WI38 (cell line): ENCODE results near the gene SCGB3A2.

Experiments
- H3K4me3 ChIP-seq: 2 replicates; pipeline ENCODE4 v1.5.1; 2011; ENCODE audit warnings: low read depth, mild to moderate bottlenecking, control low read depth, low read length
- TF ChIP-seq, protein P1 (sequence below): IDR thresholded peaks from 2 replicates; pipeline ENCODE4 v1.5.1; 2012; ENCODE audit warnings: low read depth, mild to moderate bottlenecking, control low read depth, low read length

SCGB3A2 gene

DNA sequence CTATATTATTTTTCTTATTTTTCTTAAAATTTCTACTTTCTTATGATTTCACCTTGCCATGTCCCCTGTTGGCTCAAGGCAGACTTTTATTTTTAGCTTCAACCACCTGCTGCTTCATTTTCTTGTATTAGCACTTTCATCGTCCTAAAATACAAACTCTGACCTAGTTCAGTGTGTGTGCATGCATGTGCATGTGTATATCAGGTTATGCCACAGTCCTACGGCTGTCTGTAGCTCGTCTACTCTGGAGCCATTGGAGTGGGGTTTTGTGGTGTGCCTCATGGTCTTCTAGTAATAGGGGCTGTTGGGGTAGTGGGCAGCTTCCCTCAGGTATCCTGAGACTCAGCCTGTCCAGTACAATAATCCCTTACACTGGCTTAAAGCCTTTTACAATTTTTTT, 33.7 kb upstream of the SCGB3A2 start:
- no peak overlapping the region for H3K4me3 ChIP-seq

DNA sequence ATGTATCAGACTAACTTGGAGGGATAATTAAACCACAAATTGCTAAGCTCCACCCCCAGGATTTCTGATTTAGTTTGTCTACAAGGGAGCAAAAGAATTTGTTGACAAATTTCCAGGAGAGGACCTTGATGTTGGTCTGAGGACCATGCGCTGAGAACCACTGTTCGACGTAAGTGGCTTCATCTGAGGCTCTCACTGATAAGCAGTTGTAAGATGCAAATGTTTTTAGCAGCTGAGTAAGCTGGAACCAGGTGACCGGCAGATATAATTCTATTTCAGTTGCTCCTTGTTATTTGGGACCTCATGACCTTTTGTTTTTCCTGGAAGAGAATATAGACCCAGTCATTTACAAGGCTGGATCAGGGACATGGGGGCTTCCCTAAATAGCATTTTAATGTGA, 32.9 kb upstream of the SCGB3A2 start:
- TF ChIP-seq, protein P1, sequence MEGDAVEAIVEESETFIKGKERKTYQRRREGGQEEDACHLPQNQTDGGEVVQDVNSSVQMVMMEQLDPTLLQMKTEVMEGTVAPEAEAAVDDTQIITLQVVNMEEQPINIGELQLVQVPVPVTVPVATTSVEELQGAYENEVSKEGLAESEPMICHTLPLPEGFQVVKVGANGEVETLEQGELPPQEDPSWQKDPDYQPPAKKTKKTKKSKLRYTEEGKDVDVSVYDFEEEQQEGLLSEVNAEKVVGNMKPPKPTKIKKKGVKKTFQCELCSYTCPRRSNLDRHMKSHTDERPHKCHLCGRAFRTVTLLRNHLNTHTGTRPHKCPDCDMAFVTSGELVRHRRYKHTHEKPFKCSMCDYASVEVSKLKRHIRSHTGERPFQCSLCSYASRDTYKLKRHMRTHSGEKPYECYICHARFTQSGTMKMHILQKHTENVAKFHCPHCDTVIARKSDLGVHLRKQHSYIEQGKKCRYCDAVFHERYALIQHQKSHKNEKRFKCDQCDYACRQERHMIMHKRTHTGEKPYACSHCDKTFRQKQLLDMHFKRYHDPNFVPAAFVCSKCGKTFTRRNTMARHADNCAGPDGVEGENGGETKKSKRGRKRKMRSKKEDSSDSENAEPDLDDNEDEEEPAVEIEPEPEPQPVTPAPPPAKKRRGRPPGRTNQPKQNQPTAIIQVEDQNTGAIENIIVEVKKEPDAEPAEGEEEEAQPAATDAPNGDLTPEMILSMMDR: no peak

More for the DNA sequence above, 33.7 kb upstream of the SCGB3A2 start:
- TF ChIP-seq, protein P1: no peak

DNA sequence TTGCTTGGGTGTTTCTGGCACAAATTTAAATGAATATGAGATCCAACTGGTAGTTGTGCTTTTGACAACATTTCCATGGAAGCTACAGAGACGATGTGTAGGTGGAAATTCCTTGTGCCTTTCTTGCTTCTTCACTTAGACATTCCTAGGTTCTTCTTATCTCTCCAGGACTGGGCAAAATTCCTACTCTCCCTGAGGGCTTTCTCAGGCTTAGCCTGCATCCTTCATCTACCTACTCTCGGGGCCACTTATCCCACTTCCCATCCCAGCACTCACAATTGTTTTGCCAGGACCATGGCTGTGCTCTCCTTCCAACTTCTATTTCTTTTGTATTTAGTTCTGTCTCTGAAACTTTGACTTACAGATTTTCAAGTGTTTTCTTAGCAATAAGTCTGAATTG, 29.3 kb upstream of the SCGB3A2 start:
- H3K4me3 ChIP-seq: no peak overlapping the region
- TF ChIP-seq, protein P1: no peak

More for the DNA sequence above, 32.9 kb upstream of the SCGB3A2 start:
- no peak overlapping the region for H3K4me3 ChIP-seq

DNA sequence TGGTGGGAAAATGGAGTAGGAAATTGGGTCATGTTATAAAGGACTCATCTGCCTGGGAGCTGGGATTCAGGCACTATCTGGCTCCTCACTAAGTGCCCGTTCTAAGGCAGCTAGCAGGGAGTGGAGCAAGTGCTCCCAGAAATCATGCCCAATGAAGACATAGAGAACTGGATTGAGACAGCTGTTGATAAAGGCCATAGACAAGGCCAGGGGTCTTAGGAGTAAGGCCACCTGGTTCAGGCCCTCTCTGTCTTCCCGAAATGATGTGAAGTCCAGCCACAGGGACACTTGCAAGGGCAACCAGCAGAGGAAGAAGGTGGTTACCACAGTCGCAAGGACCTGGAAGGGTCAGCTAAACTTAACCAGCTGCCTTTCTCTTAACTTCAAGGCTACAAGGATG, 26.9 kb upstream of the SCGB3A2 start:
- TF ChIP-seq, protein P1: no peak
- no peak overlapping the region for H3K4me3 ChIP-seq

DNA sequence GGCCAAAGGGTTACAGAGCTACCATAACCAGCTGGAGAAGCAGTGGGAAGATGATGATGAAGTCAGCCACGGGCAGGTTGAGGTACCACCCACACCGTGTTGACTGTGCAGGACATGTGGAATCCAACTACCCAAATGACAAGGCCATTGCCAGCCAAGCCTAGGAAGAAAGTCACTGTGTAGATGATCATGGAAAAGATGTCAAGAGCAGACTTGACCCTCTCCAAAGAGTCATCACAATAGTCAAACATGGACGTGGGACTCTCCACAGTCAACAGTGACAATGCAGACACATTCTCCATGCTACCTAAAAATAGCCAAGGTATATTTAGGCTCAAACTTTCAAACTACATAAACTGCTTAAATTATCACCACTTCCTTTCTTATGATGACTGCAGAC, 26.1 kb upstream of the SCGB3A2 start:
- no peak overlapping the region for H3K4me3 ChIP-seq
- TF ChIP-seq, protein P1: no peak

DNA sequence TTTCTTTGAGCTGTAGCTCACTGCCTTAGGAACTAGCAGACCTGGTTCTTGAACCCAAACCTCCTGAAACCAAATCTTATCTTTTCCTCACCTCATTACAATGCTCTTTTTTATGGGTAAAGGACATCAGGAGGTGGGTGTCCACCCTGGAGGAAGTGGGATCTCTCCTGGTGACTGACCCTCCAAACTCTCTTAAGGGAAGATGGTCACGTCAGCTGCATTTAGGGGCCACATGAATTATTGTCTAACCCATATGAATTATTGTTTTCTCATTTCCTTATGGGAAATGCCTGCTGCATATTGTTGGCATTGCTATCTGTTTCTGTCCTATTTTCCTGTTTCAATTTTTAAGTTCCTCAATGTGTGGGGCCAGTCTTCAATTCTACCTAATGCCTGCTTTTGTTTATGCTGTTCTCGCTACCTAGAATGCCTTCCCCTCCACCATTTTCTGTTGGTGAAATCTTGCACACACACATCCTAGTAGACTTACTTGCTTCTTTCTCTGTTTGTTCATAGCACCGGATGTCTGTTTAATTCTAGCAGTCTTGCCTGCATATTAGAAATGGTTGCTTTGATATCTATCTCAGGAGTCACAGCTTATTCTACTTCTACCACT, 25.0 kb upstream of the SCGB3A2 start:
- TF ChIP-seq, protein P1: no peak
- no peak overlapping the region for H3K4me3 ChIP-seq

DNA sequence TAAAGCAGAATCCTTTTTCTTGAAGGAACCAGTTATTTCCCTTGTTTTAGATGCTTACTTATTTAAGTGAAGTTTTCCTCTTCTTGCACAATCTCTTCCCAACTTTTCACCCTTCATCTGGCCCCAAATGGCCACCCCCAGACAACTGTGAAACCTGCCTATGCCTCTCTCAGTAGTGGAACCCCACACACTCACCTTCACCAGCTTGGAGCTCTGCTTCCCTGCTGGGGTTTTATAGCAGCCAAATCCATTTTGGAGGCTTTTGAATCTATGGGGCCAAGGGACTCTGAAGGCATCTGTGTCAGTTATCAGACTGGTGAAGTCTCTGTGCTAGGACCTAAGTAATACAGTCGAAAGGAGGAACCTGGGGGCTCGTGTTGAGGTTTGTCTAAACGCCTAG, 24.2 kb upstream of the SCGB3A2 start:
- TF ChIP-seq, protein P1: no peak
- no peak overlapping the region for H3K4me3 ChIP-seq
